Bladder microvascular endothelial cell (primary cell): Measurements from ENCODE around the gene CPNE4. TPM values are rescaled to one million over a fixed set of nuclear protein-coding genes. Genes with fewer than 3 reads are reported as not detected.

Experiments
- total RNA-seq: library from RNA; depleted of rRNA; stranded (reverse); fragments of >200 nt; gene quantifications from 2 replicates; pipeline ENCODE4 v1.2.3, GENCODE V29; 2014

CPNE4 gene
- total RNA-seq = not detected in 2 replicates

GRCh38 chr3:132034486-132035464 lies at the start of gene CPNE4:
Gene CPNE4 (minus strand): TSS chr3:132035014.

DNA sequence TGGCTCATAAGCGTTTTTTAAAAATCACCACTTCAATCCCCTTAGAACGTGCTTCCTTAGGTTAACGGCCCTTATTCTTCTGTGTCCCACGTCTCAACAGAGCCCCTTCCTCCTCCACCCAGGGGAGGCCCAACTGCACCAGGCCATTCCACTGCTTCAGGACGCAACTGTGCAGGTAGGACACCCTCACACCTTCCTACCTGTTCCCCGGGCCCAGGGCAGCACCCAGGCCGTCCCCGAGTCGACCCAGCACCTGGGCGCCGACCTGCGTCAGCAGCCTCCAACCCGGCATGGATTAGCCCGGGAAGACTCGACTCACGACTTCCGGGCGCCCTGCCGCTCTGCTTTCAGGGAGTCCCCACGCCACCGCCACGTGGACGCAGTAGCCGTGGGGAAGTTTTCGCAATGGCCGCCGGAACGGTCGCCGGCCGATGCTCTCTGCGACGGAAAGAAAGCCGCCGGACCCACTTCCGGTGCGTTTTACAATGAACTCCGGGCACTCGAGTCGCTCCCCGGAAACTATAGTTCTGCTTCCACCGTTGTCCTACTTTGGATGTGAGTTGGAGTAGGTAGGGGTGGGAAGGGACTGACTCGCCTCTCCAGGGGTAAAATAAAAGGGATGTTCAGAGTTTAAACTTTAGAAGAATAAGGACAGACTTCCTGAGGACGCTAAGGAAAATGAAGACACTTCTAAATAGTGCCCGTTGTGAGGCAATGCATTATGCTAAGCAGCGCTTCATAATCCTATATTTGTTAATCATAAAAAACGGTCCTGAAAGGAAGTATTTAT lies 532.1 kb downstream of the CPNE4 start, which contains the start of gene MRPL3:
Gene MRPL3 (minus strand): TSS at position 442 of the 790 bp plus-strand sequence. CDS start 150 bp downstream, at position 292.

